GM12801 (cell line): ENCODE measurements around the gene ACOX1.

Experiments used
- CTCF ChIP-seq: IDR thresholded peaks from one replicate; pipeline ENCODE4 v1.5.1; 2011; ENCODE audit warnings: control low read depth; ENCODE audit not compliant: insufficient read length; ENCODE audit errors: extremely low read depth

ACOX1 gene

GRCh38 chr17:75898065-75898464 lies 80.9 kb downstream of the ACOX1 start:
- no peak for TF ChIP-seq CTCF

DNA sequence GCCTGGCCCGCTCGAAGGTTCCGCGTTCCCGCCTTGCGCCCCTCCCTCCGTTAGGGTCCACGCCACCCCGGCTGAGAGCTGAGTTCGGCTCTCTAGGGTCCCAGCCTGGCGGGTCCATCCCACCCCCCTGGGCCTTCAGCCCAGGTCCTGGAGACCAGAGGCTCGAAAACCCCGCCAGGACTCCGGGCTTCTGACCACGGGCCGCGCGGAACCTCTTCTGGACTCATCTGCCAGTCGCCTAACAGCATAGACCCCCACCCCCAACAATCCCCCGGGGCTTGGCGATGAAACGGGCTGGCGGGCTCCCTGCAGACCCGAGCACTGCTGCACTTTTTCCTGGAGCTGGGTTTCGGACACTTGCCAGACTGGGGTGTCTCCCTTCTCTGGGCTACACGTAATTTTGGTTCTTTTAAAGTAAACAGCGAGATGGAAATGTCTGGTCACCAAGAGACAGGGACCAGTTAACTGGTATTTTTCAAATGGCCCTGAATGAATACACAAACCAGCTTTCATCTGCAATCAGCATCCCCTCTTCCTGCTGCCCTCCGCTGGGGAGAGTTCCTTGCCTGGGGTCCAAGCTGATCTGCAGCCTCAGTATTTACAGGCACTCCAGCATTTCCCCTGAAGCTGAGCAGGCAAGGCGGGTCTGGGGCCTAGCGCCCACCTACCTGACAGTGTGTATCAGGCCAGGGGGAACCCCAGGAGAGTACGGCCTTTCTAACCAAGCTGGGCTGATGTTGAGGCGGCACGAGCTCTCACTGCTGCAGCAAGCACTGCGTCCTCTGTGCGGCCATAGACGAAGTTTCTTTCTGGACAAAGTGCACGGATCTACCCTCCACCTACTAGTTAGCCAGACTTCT lies 81.6 kb downstream of the ACOX1 start:
- TF ChIP-seq CTCF = no peak

DNA sequence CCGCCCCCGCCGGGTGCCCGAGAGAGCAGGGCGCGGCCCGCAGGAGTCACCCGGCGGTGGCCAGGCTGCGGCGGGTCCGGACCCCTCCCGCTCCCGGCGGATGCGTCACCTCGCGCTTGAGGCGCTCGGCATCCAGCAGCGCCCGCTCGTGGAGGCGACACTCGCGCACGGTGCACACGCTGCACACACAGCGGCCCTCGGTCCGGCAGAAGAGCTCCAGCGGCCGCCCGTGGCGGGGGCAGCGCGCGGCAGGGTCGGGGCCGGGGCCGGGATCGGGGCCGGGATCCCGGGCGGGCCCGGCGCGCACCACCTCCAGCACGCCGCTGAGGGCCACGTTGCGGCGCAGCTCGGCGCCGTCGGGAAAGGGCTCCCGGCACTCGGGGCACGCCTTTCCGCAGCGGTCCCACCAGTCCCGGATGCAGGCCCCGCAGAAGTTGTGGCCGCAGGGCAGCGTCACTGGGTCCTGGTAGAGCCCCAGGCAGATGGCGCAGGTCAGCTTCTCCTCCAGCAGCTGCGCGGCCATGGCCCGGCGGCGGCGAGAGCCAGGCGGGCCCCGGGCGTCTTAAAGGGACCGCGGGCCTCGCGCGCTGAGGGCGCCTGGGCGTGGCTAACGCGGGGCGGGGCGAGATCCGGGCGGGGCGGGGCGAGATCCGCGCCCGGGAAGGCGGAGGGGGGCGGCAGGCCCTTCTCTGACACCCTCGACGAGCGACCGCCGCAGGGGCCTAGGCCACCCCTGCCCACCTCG lies 82.4 kb downstream of the ACOX1 start, which contains the start of gene TRIM65:
TSS of gene TRIM65 (minus strand) at position 537 of the 745 bp plus-strand sequence. CDS start at position 523, 14 bp downstream.
- no peak for TF ChIP-seq CTCF

DNA sequence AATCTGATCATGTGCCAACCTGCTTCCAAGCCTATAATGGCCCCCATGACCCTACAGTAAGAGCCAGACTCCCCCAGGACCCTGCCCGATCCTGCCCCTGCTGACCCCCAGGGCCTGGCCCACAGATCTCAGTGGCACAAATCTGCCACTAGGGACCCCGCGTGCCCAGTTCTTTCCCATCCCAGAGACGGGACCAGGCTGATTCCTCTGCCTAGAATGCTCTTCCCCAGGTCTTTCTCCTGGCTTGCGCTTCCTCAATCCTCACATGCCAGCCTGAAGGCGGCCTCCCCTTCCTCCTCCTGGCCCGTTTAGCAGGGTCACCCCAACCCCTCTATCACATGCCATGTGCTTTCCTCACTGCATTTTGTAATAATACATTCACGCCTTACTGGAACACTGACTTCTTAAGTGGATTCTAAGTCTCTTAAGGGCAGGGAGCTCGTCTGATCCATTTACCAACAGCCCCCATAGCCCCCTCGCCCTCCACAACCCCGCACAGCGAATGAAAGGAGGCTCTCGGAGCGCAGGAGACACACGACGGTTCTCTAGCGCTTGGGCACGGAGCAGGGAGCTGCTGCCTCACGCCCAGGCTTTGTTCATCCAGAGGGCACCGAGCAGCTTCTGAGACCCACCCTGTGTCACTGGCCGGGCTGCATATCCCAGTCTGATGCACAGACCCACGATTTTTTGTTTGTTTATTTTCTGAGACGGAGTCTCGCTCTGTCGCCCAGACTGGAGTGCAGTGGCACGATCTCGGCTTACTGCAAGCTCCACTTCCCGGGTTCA lies 83.4 kb downstream of the ACOX1 start:
- no peak for TF ChIP-seq CTCF

- TF ChIP-seq CTCF = no peak
Observed at GRCh38 chr17:75894049-75894733, 84.8 kb downstream of the ACOX1 start.

DNA sequence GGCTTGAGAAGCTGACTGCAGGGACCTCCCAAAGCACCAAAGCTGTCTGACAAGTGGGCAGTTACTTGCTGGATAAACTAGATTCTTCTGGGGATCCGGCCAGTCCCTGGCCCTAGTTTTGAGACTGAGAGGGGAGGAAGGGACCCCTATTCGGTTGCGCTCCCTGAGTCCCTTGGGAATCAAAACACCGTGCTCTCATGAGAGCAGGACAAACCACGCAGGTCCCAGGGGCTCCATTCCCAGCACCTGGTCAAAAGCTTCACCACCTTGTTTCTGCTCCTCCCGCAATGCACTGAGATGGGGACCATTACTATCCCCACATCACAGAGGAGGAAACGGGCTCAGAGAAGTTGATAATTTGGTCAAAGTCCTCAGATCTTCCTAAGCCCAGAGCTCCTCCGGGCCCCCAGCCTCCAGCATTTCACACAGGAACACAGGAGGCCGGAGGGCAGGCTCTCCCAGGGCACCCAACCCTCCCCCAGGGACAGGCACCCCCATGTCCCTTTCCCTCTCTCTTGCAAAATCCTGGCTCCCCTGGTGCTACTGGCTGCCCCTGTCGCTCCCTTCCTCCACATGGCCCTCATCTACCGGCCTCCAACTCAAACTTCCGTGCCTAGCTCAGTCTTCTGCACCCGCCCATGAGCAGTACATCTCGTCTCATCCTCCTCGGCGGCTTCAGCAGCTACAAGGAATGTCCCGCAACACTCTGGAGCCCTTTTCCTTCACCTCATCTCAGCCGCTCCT lies 85.5 kb downstream of the ACOX1 start:
- no peak for TF ChIP-seq CTCF
